K562 (cell line): ENCODE measurements around the gene GPRIN1. TPM values are rescaled to one million over a fixed set of nuclear protein-coding genes. Genes with fewer than 3 reads are reported as not detected.

Experiments used
- ATAC-seq: fragments of 200-7000 bp; cut with Tn5 transposase; 3 replicates; pipeline ENCODE4 v1.9.1; 2020; ENCODE audit warnings: moderate library complexity
- BruUV-seq: library from RNA; stranded (reverse); fragments of 400-500 nt; replicated peaks from 2 replicates; lab custom pipeline; 2021; lab: Mats Ljungman, UMichigan
- CTCF ChIA-PET: fragments of 300-600 bp; formaldehyde crosslinking; extraction: SDS; loops from one replicate; lab custom pipeline; 2021; ENCODE audit warnings: low intra/inter-chr PET ratio; lab: Yijun Ruan, JAX
- POLR2A ChIA-PET: fragments of 300-600, 350-650 bp; sonication (Branson Sonifier 250); formaldehyde crosslinking; extraction: SDS; loops from one replicate; lab custom pipeline; 2021; ENCODE audit warnings: antibody characterized with exemption, inconsistent platforms; lab: Yijun Ruan, JAX
- DNase-seq, 4 experiments: peaks; one replicate each; pipeline versions ENCODE4 v3.0.0 to v3.0.0-alpha.2; 2011 to 2018; ENCODE audit warnings: low spot score in 3 of 4, mixed read lengths in 3 of 4; ENCODE audit errors: extremely low read depth in 1 of 4
- FAIRE-seq: peaks from 2 replicates; lab custom pipeline; 2011; peaks lifted over from hg19 to GRCh38; lab: Jason Lieb, UNC
- H2AFZ ChIP-seq: 2 replicates; pipeline ENCODE4 v1.6.0; 2011; ENCODE audit warnings: low read depth, low read length, control low read depth, inconsistent platforms
- H3K27ac ChIP-seq: fragments of 200-600 bp; 3 replicates; pipeline ENCODE4 v1.8.0; 2011; ENCODE audit warnings: low read depth, mild to moderate bottlenecking, control low read depth, inconsistent platforms, low read length, moderate library complexity, mixed read lengths; ENCODE audit errors: extremely low read depth
- H3K27me3 ChIP-seq, 2 experiments: fragments of 300-600 bp in 1 of 2; 2 replicates in 1 of 2; 3 replicates in 1 of 2; pipeline versions ENCODE4 v1.6.0 to v1.8.0; 2011; ENCODE audit warnings: inconsistent platforms in 2 of 2, low read length in 2 of 2, mild to moderate bottlenecking in 1 of 2, mixed read lengths in 1 of 2, moderate library complexity in 1 of 2; ENCODE audit not compliant: control insufficient read depth in 2 of 2, insufficient read depth in 2 of 2
- H3K36me3 ChIP-seq: fragments of 300-600 bp; 3 replicates; pipeline ENCODE4 v1.8.0; 2011; ENCODE audit warnings: mild to moderate bottlenecking, low read length, inconsistent platforms; ENCODE audit not compliant: control insufficient read depth, insufficient read depth
- H3K4me1 ChIP-seq, 2 experiments: fragments of 200-600 bp in 1 of 2; replicated peaks in 1 of 2; 2 replicates in 1 of 2; 3 replicates in 1 of 2; pipeline versions ENCODE4 v1.5.1 to v1.8.0; 2011; ENCODE audit warnings: inconsistent platforms in 2 of 2, low read length in 2 of 2, mild to moderate bottlenecking in 1 of 2, mixed read lengths in 1 of 2, moderate library complexity in 1 of 2; ENCODE audit not compliant: control insufficient read depth in 2 of 2, insufficient read depth in 2 of 2
- H3K4me2 ChIP-seq: 2 replicates; pipeline ENCODE4 v1.6.1; 2011; ENCODE audit warnings: low read length, control low read depth, inconsistent platforms, mixed read lengths; ENCODE audit not compliant: insufficient read depth
- H3K4me3 ChIP-seq: fragments of 200-600 bp; sonication (generic), shearing (Covaris generic); 2 replicates; pipeline ENCODE4 v1.5.1; 2016; ENCODE audit warnings: control low read depth, inconsistent platforms
- H3K79me2 ChIP-seq: fragments of 200-600 bp; 3 replicates; pipeline ENCODE4 v1.8.0; 2011; ENCODE audit warnings: low read length, inconsistent platforms; ENCODE audit not compliant: control insufficient read depth, insufficient read depth
- H3K9ac ChIP-seq, 2 experiments: 2 replicates each; pipeline versions ENCODE4 v1.6.0 to v1.6.1; 2011; ENCODE audit warnings: low read depth in 2 of 2, low read length in 2 of 2, control low read depth in 1 of 2, inconsistent platforms in 1 of 2, mild to moderate bottlenecking in 1 of 2, mixed read lengths in 1 of 2; ENCODE audit not compliant: insufficient read depth in 1 of 2
- H3K9me1 ChIP-seq: one replicate; pipeline ENCODE4 v1.6.0; 2011; ENCODE audit warnings: inconsistent platforms, mild to moderate bottlenecking, low read length, moderate library complexity; ENCODE audit not compliant: control insufficient read depth, insufficient read depth
- H3K9me3 ChIP-seq: replicated peaks from 2 replicates; pipeline ENCODE4 v1.5.1; 2011; ENCODE audit warnings: low read depth, low read length, inconsistent platforms; ENCODE audit not compliant: control insufficient read depth, insufficient read depth
- H4K20me1 ChIP-seq: replicated peaks from 2 replicates; pipeline ENCODE4 v1.6.1; 2011; ENCODE audit warnings: low read length, inconsistent platforms, mixed read lengths; ENCODE audit not compliant: control insufficient read depth, insufficient read depth
- FOXP4 ChIP-seq: sonication (generic); formaldehyde crosslinking; IDR thresholded peaks from 2 replicates; pipeline ENCODE4 v1.8.0; 2022; ENCODE audit warnings: mild to moderate bottlenecking, missing genetic modification reagents, borderline replicate concordance
- MYBL2 ChIP-seq, 2 experiments: fragments of 450-650 bp in 1 of 2; sonication (generic) in 1 of 2; formaldehyde crosslinking in 1 of 2; IDR thresholded peaks; 2 replicates each; pipeline versions ENCODE4 v1.6.1 to v1.8.1; 2017 to 2022; ENCODE audit warnings: borderline replicate concordance in 1 of 2, inconsistent platforms in 1 of 2, low read depth in 1 of 2, mild to moderate bottlenecking in 1 of 2, missing genetic modification reagents in 1 of 2, moderate library complexity in 1 of 2
- MYC ChIP-seq, 2 experiments: fragments of 250-450 bp in 1 of 2; sonication (Bioruptor Pico) in 1 of 2; IDR thresholded peaks; 2 replicates each; pipeline versions ENCODE4 v1.5.1 to v1.6.1; 2012 to 2021; ENCODE audit warnings: low read depth in 2 of 2, borderline replicate concordance in 1 of 2, improper control_type of control experiment in 1 of 2, low read length in 1 of 2, mild to moderate bottlenecking in 1 of 2, moderate library complexity in 1 of 2
- NFATC3 ChIP-seq: fragments of 450-650 bp; IDR thresholded peaks from 2 replicates; pipeline ENCODE4 v1.6.1; 2017; ENCODE audit warnings: mild to moderate bottlenecking
- NFXL1 ChIP-seq: fragments of 450-650 bp; formaldehyde crosslinking; IDR thresholded peaks from 2 replicates; pipeline ENCODE4 v1.4.0; 2021; ENCODE audit warnings: mild to moderate bottlenecking
- NFYB ChIP-seq: IDR thresholded peaks from 2 replicates; pipeline ENCODE4 v1.6.1; 2011; ENCODE audit warnings: mild to moderate bottlenecking, moderate library complexity; ENCODE audit not compliant: insufficient read length; ENCODE audit errors: extremely low read depth
- PURB ChIP-seq: sonication (generic); formaldehyde crosslinking; IDR thresholded peaks from 2 replicates; pipeline ENCODE4 v1.9.0; 2021; ENCODE audit warnings: low read depth, mild to moderate bottlenecking, missing genetic modification reagents
- TAF1 ChIP-seq: IDR thresholded peaks from 2 replicates; pipeline ENCODE4 v1.6.1; 2011; ENCODE audit warnings: mild to moderate bottlenecking, low read length, moderate library complexity; ENCODE audit not compliant: insufficient read depth, control insufficient read depth, severe bottlenecking; ENCODE audit errors: extremely low read depth
- ZHX1 ChIP-seq: fragments of 150-350 bp; conservative IDR thresholded peaks from 2 replicates; pipeline ENCODE4 v1.6.1; 2014; ENCODE audit warnings: low read length
- ZNF655 ChIP-seq: fragments of 250-450 bp; sonication (Bioruptor Pico); IDR thresholded peaks from 2 replicates; pipeline ENCODE4 v1.5.0; 2021
- ZZZ3 ChIP-seq: fragments of 450-650 bp; IDR thresholded peaks from 2 replicates; pipeline ENCODE4 v1.6.1; 2016; ENCODE audit warnings: antibody characterized with exemption, mild to moderate bottlenecking, moderate library complexity
- WGBS: fragments of 100-300 bp; shearing (Covaris generic); methylation state at CpG from one replicate; pipeline ENCODE4 v1.1.6; 2016; ENCODE audit warnings: low coverage, mixed read lengths; ENCODE audit not compliant: insufficient coverage; ENCODE audit errors: missing lambda C conversion rate; 5-methylcytosine and 5-hydroxymethylcytosine counted together
- in situ Hi-C: fragments of 300-500 bp; cut with MboI; formaldehyde crosslinking; loops from 4 replicates; pipeline ENCODE4 v1.15.0; 2018; ENCODE audit warnings: inconsistent platforms, mixed read lengths
- intact Hi-C: fragments of 100-400 bp; cut with micrococcal nuclease; formaldehyde crosslinking; loops from 2 replicates; pipeline ENCODE4 v1.14.2; 2022
- polyA plus RNA-seq, 8 experiments: library from polyadenylated mRNA; depleted of rRNA in 4 of 8; stranded (reverse) in 5 of 8; unstranded in 3 of 8; fragments of >200 nt; fragmentation: Nextera tagmentation in 2 of 8; fragmentation: Illumina TruSeq in 1 of 8; extraction: Ambion mirVana in 2 of 8; extraction: Trizol in 1 of 8; gene quantifications; 2 replicates each; pipeline versions ENCODE4 v1.2.1 to v1.2.3, GENCODE V29; 2011 to 2014; ENCODE audit warnings: inconsistent platforms in 1 of 8, missing spikeins in 1 of 8
- total RNA-seq, 7 experiments: library from RNA; depleted of rRNA in 6 of 7; stranded (reverse); fragments of >200 nt in 6 of 7; fragmentation: Illumina TruSeq in 2 of 7; extraction: Trizol in 2 of 7; gene quantifications; 2 replicates each; pipeline versions ENCODE4 v1.2.1 to v1.2.3, GENCODE V29; 2011 to 2021; ENCODE audit warnings: low replicate concordance in 1 of 7

GPRIN1 gene
- total and polyA plus RNA-seq, 9 of the 15 experiments (the other 6 are each of a cell fraction or from before 2014, with no cell fraction given): 0.15 to 11.6 (median 4.4) TPM

- Histone ChIP-seq H3K9ac (no peak overlapping the region), H3K9me3 (no peaks in the 10 kb centered on the region), H3K27ac (no peak overlapping the region), H3K4me3 (no peak overlapping the region), H3K4me2 (no peak overlapping the region), H4K20me1 (peaks cover 2% of the 10 kb centered on the region; the same call in 1 of the 2 replicates), H3K27me3 (peaks cover 34 to 61% of the 10 kb centered on the region in 2 experiments), H2AFZ (no peak overlapping the region), H3K36me3 (no peaks in the 10 kb centered on the region), H3K4me1 (no peaks in the 10 kb centered on the region; a peak in 2 of 5 replicates), H3K9me1 (no peaks in the 10 kb centered on the region), H3K79me2 (no peaks in the 10 kb centered on the region)
- ChIA-PET CTCF (no interaction called here), POLR2A (interaction anchor here (0.7 to 1.2 kb wide), 2 partner anchors 11 to 19 kb away, joined by 3 to 4 read pairs; no protein-coding TSS in a partner anchor)
- intact Hi-C loops: no loop called here
- 4% methylated on average over 8 of the region's 9 CpGs for WGBS
- in situ Hi-C loops: no loop called here
- FAIRE-seq: no peak
- no peak for ATAC-seq
- DNase-seq: no peak
- BruUV-seq: no TSS peak
- TF ChIP-seq MYC (IDR thresholded peaks at IDR 0.05; ENCODE audit: low read depth, low read length) (no peak), MYC (CRISPR knock-in tag; IDR thresholded peaks at IDR 0.05; ENCODE audit: borderline replicate concordance, low read depth) (no peak), NFXL1 (CRISPR knock-in tag) (no peak), NFYB (no peak), ZHX1 (no peak), ZZZ3 (no peak), FOXP4 (no peak), MYBL2 (IDR thresholded peaks at IDR 0.05; ENCODE audit: low read depth) (no peak), MYBL2 (CRISPR knock-in tag; IDR thresholded peaks at IDR 0.05; ENCODE audit: borderline replicate concordance) (no peak), NFATC3 (no peak), ZNF655 (CRISPR knock-in tag) (no peak), PURB (CRISPR knock-in tag) (no peak), TAF1 (no peak)
Measured at GRCh38 chr5:176636426-176636825, 26.5 kb upstream of the GPRIN1 start.
